Body of pancreas (tissue), 4 donors: ENCODE results near the gene RNF212B. TPM values are rescaled to one million over a fixed set of nuclear protein-coding genes. Genes with fewer than 3 reads are reported as not detected.

Experiments
- ATAC-seq: fragments of 150-250 bp; one replicate; pipeline ENCODE4 v1.9.1; 2016
- DNase-seq, 4 donors: peaks; one replicate each; pipeline ENCODE4 v3.0.0-alpha.2; 2019
- H3K27ac ChIP-seq, 4 donors: fragments of 200-600 bp; sonication (generic); 1 replicate in 3 of 4; 2 replicates in 1 of 4; pipeline versions ENCODE4 v1.5.1 to v1.6.1; 2016 to 2019; ENCODE audit warnings: mild to moderate bottlenecking in 1 of 4, mixed read lengths in 1 of 4, moderate library complexity in 1 of 4
- H3K27me3 ChIP-seq, 2 donors: fragments of 200-600 bp; sonication (generic); one replicate each; pipeline ENCODE4 v1.6.0; 2016; ENCODE audit warnings: mild to moderate bottlenecking in 1 of 2
- H3K36me3 ChIP-seq, 2 donors: fragments of 200-600 bp; sonication (generic); replicated peaks in 1 of 2; 2 replicates each; pipeline ENCODE4 v1.5.1; 2016; ENCODE audit warnings: low read depth in 2 of 2; ENCODE audit not compliant: insufficient read depth in 1 of 2
- H3K4me1 ChIP-seq: fragments of 200-600 bp; sonication (generic); one replicate; pipeline ENCODE4 v1.6.0; 2016
- H3K4me3 ChIP-seq, 2 donors: fragments of 200-600 bp; sonication (generic); 1 replicate in 1 of 2; 2 replicates in 1 of 2; pipeline ENCODE4 v1.5.1; 2016 to 2019
- H3K9me3 ChIP-seq, 3 donors: fragments of 200-600 bp; sonication (generic); 1 replicate in 2 of 3; 2 replicates in 1 of 3; pipeline ENCODE4 v1.5.1; 2016
- CTCF ChIP-seq, 7 experiments: fragments of 450-650 bp in 4 of 7; fragments of 200-600 bp in 3 of 7; sonication (generic) in 3 of 7; IDR thresholded peaks; one replicate each; pipeline ENCODE4 v1.5.1; 2016 to 2019; ENCODE audit warnings: antibody characterized with exemption in 7 of 7
- POLR2A ChIP-seq, 3 donors: fragments of 450-650 bp; IDR thresholded peaks; one replicate each; pipeline ENCODE4 v1.6.1; 2016; ENCODE audit warnings: antibody characterized with exemption in 3 of 3, mild to moderate bottlenecking in 2 of 3
- WGBS, 2 donors: methylation state at CpG; one replicate each; pipeline ENCODE4 v1.1.5; 2017; 5-methylcytosine and 5-hydroxymethylcytosine counted together
- intact Hi-C: fragments of 100-400 bp; cut with DNase I; formaldehyde crosslinking; loops from one replicate; pipeline ENCODE4 v1.15.1; 2023
- total RNA-seq, 2 donors: library from RNA; depleted of rRNA; stranded (reverse); fragments of >200 nt; gene quantifications; one replicate each; pipeline ENCODE4 v1.1.0, GENCODE V29; 2016

RNF212B gene
- total RNA-seq, 2 donors from 2014 or later = not detected

GRCh38 chr14:23307687-23308644, 70.2 kb downstream of the RNF212B start:
- Histone ChIP-seq H3K9me3 (no peaks in the 10 kb centered on the region), H3K27ac (peak overlapping the region; percentile 77 to 93 (median 89)), H3K27me3 (no peaks in the 10 kb centered on the region), H3K36me3 (no peaks in the 10 kb centered on the region), H3K4me3 (peak overlapping the region; percentile 64 to 85), H3K4me1 (peaks cover 45% of the 10 kb centered on the region)
- no peak for ATAC-seq
- WGBS, 2 donors = 73 to 76% methylated on average over 20 to 22 of the region's 22 CpGs
- intact Hi-C loops = no loop called here
- TF ChIP-seq CTCF (IDR thresholded peaks at IDR 0.05) (no peak), POLR2A (IDR thresholded peaks at IDR 0.05) (no peak)
- no peak for DNase-seq

- no peak for TF ChIP-seq CTCF (IDR thresholded peaks at IDR 0.05)
- TF ChIP-seq POLR2A (IDR thresholded peaks at IDR 0.05) = no peak
- intact Hi-C loops = no loop called here
- DNase-seq = no peak
- 74 to 77% methylated on average over 17 of the region's 17 CpGs for WGBS, 2 donors
- Histone ChIP-seq H3K4me1 (peaks cover 42% of the 10 kb centered on the region), H3K27ac (no peak overlapping the region), H3K9me3 (no peaks in the 10 kb centered on the region), H3K27me3 (no peaks in the 10 kb centered on the region), H3K4me3 (no peak overlapping the region), H3K36me3 (no peaks in the 10 kb centered on the region)
- no peak for ATAC-seq
Measured at GRCh38 chr14:23308721-23309445, 71.1 kb downstream of the RNF212B start.

- no peaks in the 10 kb centered on the region for H3K9me3 ChIP-seq
- H3K36me3 ChIP-seq = no peaks in the 10 kb centered on the region
- H3K27ac ChIP-seq = no peak overlapping the region
- 78 to 91% methylated on average over 1 of the region's 1 CpG for WGBS, 2 donors
- intact Hi-C loops = no loop called here
- no peak for TF ChIP-seq CTCF (IDR thresholded peaks at IDR 0.05)
- TF ChIP-seq POLR2A (IDR thresholded peaks at IDR 0.05) = no peak
- H3K4me3 ChIP-seq = no peak overlapping the region
- H3K4me1 ChIP-seq = peaks cover 41% of the 10 kb centered on the region
- DNase-seq (no peak), ATAC-seq (no peak)
- no peaks in the 10 kb centered on the region for H3K27me3 ChIP-seq
Measured at GRCh38 chr14:23310546-23310945, 72.8 kb downstream of the RNF212B start.

GRCh38 chr14:23316300-23316699, 78.6 kb downstream of the RNF212B start:
- Histone ChIP-seq H3K9me3 (no peaks in the 10 kb centered on the region), H3K36me3 (no peaks in the 10 kb centered on the region), H3K4me3 (no peak overlapping the region), H3K27ac (no peak overlapping the region), H3K4me1 (peaks cover 9% of the 10 kb centered on the region), H3K27me3 (no peaks in the 10 kb centered on the region)
- no peak for TF ChIP-seq POLR2A (IDR thresholded peaks at IDR 0.05)
- TF ChIP-seq CTCF (IDR thresholded peaks at IDR 0.05) = no peak
- DNase-seq (no peak), ATAC-seq (no peak)
- intact Hi-C loops = no loop called here
- WGBS, 2 donors = 77 to 81% methylated on average over 5 of the region's 5 CpGs
